Muscle layer of duodenum (tissue), 2 donors: ENCODE measurements around the gene C11orf68.
"Not testable (repeated sequence)": the region's sequence is repeated elsewhere in the genome, so short reads cannot be mapped to it uniquely, and the experiment has no call there.

Experiments
- H3K27ac ChIP-seq: one replicate; pipeline ENCODE4 v1.7.0; 2013; ENCODE audit warnings: mild to moderate bottlenecking, low read length
- H3K27me3 ChIP-seq: one replicate; pipeline ENCODE4 v1.7.0; 2013; ENCODE audit warnings: low read depth, mild to moderate bottlenecking, control low read depth, low read length
- H3K36me3 ChIP-seq, 2 donors: one replicate each; pipeline ENCODE4 v1.7.0; 2013; ENCODE audit warnings: low read length in 2 of 2, control low read depth in 1 of 2, mild to moderate bottlenecking in 1 of 2; ENCODE audit not compliant: insufficient read depth in 2 of 2, control insufficient read depth in 1 of 2
- H3K4me1 ChIP-seq, 2 donors: one replicate each; pipeline ENCODE4 v1.7.0; 2013; ENCODE audit warnings: low read length in 2 of 2, mild to moderate bottlenecking in 2 of 2, control low read depth in 1 of 2, moderate library complexity in 1 of 2; ENCODE audit not compliant: insufficient read depth in 2 of 2, control insufficient read depth in 1 of 2
- H3K4me3 ChIP-seq, 2 donors: one replicate each; pipeline ENCODE4 v1.7.0; 2013; ENCODE audit warnings: low read length in 2 of 2, low read depth in 1 of 2, mild to moderate bottlenecking in 1 of 2
- H3K9me3 ChIP-seq, 2 donors: one replicate each; pipeline ENCODE4 v1.7.0; 2013; ENCODE audit warnings: low read length in 2 of 2, control low read depth in 1 of 2, mild to moderate bottlenecking in 1 of 2; ENCODE audit not compliant: control insufficient read depth in 1 of 2
- donor health status: healthy.

Gene C11orf68

DNA sequence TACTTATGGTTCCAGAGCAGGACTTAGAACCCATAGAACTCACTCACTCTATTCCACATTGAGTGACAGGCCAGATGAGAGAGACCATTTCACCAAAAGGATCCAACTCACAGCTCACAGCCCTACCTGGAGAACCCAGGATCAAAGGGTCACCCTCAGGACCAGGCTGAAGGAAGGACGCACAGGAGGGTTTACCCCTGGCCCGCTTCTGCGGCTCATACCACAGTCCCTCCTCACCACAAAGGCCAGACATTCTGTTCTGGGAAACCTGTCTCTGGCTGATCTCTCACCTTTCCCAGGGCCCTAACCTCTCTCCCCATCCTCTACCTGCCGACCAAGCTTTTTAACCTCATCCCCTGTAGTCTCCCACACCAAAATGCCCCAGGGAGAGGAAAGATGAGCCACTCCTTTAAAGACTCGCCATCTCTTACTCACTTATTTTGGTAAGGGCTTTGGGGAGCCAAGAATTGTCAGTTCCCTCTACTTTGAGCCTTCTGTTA lies 23.3 kb downstream of the C11orf68 start:
- Histone ChIP-seq H3K27ac (no peak overlapping the region), H3K27me3 (no peaks in the 10 kb centered on the region), H3K36me3 (no peaks in the 10 kb centered on the region), H3K9me3 (no peaks in the 10 kb centered on the region), H3K4me1 (peaks cover 4 to 46% of the 10 kb centered on the region in 2 donors), H3K4me3 (no peak overlapping the region)

DNA sequence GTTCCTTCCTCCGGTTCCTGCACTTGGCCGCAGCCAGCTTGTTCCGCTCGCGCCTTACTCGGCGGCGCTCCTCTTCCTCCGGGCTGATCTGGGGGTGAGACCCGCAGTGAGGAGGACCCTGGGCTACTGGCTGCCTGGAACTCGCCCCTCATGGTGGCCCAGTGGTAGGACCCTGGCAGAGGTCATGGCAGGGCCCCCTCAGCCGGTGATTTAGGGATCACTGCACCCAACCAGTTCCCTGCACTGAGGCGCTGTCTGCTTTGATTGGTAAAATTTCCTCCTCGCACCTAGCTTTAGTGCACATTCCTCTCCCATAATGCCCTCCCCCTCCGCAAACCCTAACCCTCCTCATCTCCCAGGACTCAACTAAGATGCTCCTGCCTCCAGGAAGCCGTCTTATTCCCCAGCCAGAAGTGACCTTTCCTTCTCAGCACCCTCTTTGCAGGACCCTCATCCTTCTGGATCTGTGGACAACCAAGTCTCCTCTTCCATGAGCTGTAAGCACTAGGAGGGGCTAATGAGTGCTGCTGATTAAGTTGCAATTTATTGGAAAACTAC lies 24.7 kb downstream of the C11orf68 start:
- peaks cover 11 to 45% of the 10 kb centered on the region in 2 donors for H3K4me1 ChIP-seq
- H3K36me3 ChIP-seq = no peaks in the 10 kb centered on the region
- no peaks in the 10 kb centered on the region for H3K9me3 ChIP-seq
- peak overlapping the region; percentile 11 to 33 for H3K4me3 ChIP-seq
- H3K27ac ChIP-seq = peak overlapping the region; percentile 56
- H3K27me3 ChIP-seq = no peaks in the 10 kb centered on the region

DNA sequence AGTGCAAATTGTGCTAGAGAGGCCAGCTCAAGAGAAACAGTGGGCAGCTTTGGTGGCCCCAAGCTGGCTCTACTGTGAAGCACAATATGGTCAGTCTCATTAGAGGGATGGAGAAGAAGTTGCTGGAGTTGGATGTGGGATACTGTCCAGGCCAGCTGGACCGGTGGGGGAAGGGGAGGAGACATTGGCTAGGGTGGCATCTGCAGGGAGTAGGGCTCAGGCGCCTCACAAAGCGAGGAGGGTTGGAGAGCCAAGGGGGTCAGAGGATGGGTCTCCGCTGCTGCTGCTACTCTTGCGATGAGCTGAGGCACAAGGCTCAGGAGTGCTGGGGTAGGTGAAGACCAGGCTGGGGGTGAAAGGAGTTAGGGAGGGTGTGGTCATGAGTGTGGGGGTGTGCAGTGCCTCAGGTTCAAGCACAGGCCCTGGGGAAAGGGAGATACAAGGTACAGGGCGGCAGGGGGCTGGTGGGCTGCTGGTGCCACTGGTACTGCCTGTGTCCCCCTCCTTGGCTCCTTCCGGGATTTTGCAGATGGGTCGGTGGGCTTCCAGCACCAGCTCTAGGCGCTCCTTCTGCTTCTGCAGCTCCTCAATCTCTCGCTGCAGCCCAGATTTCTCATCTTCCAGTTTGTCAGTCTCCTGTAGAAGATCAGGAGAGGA lies 26.1 kb downstream of the C11orf68 start:
- H3K4me3 ChIP-seq = peak overlapping the region in 1 of 2 donors; percentile 82
- no peaks in the 10 kb centered on the region for H3K27me3 ChIP-seq
- no peak overlapping the region for H3K27ac ChIP-seq
- no peaks in the 10 kb centered on the region for H3K9me3 ChIP-seq
- no peaks in the 10 kb centered on the region for H3K36me3 ChIP-seq
- H3K4me1 ChIP-seq = peaks cover 12 to 41% of the 10 kb centered on the region in 2 donors

DNA sequence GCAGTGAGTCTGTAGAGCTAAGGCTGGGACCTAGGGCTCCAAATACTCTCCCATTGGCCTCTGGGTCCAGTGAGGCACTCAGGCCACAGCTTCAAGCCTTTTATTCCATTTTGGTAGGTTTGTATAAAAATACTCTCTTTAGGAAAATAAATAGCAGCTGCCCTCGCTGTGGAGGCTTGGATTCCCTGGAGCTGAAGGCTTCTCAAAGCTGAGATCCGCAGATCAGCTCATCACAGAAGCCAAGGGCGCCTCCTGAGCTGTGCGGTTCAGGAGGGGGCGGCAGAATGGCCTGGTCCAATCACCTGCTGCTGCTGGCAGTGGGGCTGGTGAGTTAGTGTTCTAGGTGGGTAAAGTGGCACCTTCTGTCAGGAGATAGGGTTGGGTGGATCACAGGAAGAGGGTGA lies 26.7 kb downstream of the C11orf68 start:
- H3K4me3 ChIP-seq = peak overlapping the region; percentile 59 to 82
- peaks cover 17 to 48% of the 10 kb centered on the region in 2 donors for H3K4me1 ChIP-seq
- H3K9me3 ChIP-seq, H3K27me3 ChIP-seq, H3K36me3 ChIP-seq: not testable (repeated sequence)
- peak overlapping the region; percentile 72 for H3K27ac ChIP-seq

DNA sequence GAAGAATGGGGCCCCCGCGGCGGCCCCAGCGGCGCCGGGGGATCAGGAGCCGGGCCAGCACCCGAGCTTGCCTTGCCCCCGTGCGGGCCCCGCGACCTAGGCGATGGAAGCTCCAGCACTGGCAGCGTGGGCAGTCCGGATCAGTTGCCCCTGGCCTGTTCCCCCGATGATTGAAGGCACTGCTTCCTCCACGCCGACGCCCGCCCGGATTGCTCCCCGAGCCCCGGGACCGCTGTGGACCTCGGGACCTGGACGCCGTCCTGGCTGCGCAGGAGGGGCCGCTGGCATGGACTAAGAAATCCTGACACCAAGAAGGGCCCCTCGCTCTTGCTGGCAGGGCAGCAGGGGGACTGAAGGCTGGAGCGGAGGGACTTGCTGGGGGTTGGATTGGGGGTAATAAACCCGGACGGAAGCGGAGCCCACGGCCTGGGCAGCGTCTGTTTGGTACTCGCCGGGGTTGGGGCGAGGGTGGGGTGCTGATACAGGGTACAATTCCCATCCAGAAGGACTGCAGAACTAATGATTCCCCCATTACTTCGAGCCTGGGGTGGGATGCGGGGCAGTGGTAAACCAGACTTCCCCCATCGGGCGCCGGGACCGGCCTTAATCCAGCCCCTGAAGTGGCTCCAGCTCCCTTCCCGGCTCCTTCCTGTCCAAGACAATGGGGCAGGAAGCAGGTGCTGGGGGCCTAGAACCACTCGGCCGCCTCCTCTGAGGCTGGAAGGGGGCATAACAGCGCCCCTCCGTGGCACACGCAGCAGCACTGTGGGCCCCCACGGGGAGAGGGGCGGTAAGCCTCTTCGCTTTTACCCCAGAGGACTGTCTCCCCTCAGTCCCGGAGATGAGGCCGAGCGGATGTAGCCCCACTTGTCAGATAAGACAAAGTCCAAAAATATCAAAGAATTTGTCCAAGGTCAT lies 27.4 kb downstream of the C11orf68 start:
- Histone ChIP-seq H3K4me3 (peak overlapping the region; percentile 59 to 82), H3K27me3 (no peaks in the 10 kb centered on the region), H3K9me3 (no peaks in the 10 kb centered on the region), H3K4me1 (peaks cover 17 to 54% of the 10 kb centered on the region in 2 donors), H3K36me3 (no peaks in the 10 kb centered on the region), H3K27ac (peak overlapping the region; percentile 72)

DNA sequence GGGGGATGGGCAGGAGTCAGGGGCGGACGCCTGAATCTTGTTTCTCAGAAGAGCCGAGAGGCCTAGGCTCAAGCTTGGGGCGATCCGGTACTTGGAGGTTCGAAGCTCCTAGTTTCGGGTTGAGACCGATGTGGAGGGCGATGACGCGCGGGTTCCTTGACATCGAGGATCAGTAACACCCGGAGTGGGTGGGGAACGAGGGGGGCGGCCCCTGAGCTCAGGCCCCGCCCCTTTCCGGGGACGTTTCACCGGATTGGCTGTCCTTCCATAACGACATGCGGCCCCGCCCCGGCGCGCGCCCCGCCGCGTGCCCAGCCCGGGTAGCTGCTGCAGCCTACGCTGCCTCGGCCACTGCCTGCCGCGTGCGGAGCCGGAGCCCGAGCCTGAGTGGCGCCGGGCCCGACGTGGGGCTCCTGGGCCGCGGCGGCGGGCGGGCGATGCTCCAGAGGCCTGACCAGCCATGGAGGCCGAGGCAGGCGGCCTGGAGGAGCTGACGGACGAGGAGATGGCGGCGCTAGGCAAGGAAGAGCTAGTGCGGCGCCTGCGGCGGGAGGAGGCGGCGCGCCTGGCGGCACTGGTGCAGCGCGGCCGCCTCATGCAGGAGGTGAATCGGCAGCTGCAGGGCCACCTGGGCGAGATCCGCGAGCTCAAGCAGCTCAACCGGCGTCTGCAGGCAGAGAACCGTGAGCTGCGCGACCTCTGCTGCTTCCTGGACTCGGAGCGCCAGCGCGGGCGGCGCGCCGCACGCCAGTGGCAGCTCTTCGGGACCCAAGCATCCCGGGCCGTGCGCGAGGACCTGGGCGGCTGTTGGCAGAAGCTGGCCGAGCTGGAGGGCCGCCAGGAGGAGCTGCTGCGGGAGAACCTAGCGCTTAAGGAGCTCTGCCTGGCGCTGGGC lies 28.3 kb downstream of the C11orf68 start, which contains the start of gene CCDC85B:
CCDC85B (plus strand) TSS at position 350 of the 895 bp plus-strand sequence; CDS start at position 461, 111 bp downstream.
- H3K4me1 ChIP-seq = peaks cover 17 to 55% of the 10 kb centered on the region in 2 donors
- no peaks in the 10 kb centered on the region for H3K9me3 ChIP-seq
- peaks cover 0 to 2% of the 10 kb centered on the region in 2 donors for H3K36me3 ChIP-seq
- peak within 1 kb of the TSS; percentile 97 for H3K27ac ChIP-seq
- peak within 1 kb of the TSS; percentile 59 to 82 for H3K4me3 ChIP-seq
- H3K27me3 ChIP-seq = no peaks in the 10 kb centered on the region

DNA sequence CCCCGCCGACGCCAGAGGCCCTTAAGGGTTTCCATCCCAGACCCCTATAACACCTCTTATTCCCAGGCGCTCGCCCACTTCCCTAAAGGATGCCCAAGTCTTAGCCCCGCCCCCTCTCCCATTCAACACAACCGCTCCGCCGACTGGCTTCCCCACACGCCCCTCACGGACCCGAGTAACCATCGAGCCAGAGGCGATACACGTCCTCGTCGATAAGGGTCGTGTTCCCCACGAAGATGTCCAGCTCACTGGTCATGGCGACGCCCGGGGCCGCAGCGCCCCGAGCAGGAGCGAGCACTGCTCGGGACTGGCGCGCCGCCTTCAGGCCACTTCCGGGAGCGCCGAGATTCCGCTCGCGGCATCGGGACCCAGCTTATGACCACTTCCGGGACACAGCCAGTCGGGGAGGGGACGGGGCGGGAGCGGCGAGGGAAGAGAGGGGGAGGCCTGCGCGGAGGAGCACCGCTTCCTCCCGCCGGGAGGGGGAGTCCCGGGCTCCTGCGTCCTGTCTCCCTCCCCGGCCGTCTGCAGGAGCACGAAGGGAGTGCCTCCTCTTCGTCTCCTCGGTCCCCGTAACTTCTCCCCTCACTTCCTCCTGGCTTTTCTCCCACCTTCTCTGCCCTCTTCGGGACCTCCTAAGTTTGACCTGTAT lies 30.6 kb downstream of the C11orf68 start, which contains the start of gene FIBP:
FIBP (minus strand) TSS at position 309 of the 652 bp plus-strand sequence; CDS start at position 256, 53 bp downstream.
- no peaks in the 10 kb centered on the region for H3K27me3 ChIP-seq
- peaks cover 17 to 18% of the 10 kb centered on the region in 2 donors for H3K36me3 ChIP-seq
- peak within 1 kb of the TSS; percentile 63 to 67 for H3K4me3 ChIP-seq
- no peaks in the 10 kb centered on the region for H3K9me3 ChIP-seq
- peaks cover 17 to 53% of the 10 kb centered on the region in 2 donors for H3K4me1 ChIP-seq
- H3K27ac ChIP-seq = peak within 1 kb of the TSS; percentile 97

DNA sequence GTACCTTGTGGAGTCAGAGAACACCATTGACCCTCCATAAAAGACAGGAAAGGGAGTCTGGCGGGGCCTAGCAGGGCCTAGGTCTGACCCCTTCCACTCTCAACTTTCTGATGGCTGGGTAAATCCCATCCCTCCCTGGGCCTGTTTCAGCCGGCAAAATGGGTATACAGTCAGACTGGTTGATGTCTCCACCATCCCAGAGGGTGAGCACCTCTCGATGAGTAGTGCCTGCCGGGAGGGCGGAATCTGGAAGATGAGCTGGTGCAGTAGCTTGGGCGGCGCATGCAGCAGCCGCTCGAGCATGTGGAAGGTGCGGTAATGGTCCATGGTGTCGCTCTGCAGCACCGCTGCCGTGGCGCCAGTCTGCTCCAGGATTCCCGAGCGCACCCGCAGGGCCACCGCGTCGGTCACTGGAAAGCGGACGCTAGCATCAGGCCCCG lies 31.1 kb downstream of the C11orf68 start:
- Histone ChIP-seq H3K4me3 (peak overlapping the region; percentile 63 to 67), H3K36me3 (peaks cover 18 to 23% of the 10 kb centered on the region in 2 donors), H3K27me3 (no peaks in the 10 kb centered on the region), H3K4me1 (peaks cover 17 to 47% of the 10 kb centered on the region in 2 donors), H3K9me3 (no peaks in the 10 kb centered on the region), H3K27ac (peak overlapping the region; percentile 97)

DNA sequence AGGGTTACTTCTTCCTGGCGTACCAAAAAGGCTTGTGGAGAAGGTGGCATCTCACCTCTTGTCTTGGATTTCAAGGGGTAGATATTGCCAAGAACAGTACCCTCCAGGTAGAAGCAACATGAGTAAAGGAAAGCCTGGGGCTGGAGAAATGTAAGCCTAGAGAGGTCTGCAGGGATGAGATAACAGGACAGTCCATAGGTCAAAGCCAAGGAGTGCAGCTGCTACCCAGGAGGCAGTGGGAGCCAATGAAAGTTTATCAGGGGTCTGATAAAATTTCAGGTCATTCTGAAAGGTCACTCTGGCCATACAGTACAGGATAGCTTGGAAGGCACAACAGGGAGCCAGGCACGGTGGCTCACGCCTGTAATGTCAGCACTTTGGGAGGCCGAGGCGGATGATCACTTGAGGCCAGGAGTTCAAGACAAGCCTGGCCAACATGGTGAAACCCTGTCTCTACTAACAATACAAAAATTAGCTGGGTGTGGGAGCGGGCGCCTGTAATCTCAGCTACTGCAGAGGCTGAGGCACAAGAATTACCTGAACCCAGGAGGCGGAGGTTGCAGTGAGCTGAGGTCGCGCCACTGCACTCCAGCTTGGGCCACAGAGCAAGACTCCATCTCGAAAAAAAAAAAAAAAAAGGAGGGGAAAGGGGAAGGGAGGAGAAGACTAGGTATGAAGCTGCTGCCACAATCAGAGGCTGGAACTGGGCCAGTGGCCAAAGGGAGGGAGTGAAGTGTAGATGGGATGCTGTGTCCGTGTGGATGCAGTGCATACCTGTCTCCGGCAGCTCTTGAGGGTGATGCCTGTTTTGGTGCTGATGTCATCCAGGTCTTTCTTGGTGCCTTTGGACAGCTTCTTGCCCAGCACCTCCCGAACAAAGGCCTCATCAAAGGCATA lies 31.8 kb downstream of the C11orf68 start:
- H3K27ac ChIP-seq = peak overlapping the region; percentile 97

More for the DNA sequence above, 31.8 kb downstream of the C11orf68 start:
- Histone ChIP-seq H3K9me3 (no peaks in the 10 kb centered on the region), H3K4me3 (peak overlapping the region; percentile 63 to 67), H3K4me1 (peaks cover 15 to 40% of the 10 kb centered on the region in 2 donors), H3K27me3 (no peaks in the 10 kb centered on the region), H3K36me3 (peaks cover 18 to 29% of the 10 kb centered on the region in 2 donors)
